ENCODE measurements around the gene CSMD2.

The CSMD2 gene

DNA sequence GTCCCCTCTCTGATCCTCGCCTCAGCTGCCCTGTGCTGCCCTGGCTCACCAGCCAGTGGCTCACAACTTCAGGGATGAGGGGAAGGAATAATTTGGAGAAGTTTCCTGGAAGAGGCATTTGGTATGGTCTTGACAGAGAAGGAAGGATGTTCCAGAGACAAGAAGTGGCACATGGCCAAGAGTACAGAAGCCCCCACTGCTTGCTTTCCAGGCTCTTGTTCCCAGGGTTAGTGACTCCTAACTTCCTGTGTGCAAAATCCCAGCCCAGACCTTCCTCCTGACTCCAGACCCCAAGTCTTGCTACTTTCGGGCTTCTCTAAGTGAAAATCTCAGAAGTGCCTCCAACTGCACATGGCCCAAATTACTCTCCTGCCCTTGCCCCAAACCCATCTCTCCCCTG lies 215.5 kb downstream of the CSMD2 start:
- DNase-seq, result no peak

DNA sequence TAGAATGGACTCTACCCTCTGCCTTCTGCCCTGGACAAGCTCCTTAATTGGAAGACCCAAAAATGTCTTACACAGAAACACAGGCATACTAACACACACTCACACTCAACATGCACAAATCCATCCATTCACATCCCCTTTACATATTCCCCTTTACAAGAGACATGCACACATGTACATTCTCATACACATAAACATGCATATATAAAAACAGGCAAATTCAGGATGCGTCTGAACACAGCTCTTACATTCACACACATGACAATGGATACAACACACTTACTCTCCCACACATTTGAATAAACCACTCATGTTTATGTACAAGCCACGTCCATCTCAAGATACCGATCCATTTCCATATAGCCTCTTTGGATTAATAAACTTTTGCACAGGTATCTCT lies 216.7 kb downstream of the CSMD2 start:
- no peak for DNase-seq

DNA sequence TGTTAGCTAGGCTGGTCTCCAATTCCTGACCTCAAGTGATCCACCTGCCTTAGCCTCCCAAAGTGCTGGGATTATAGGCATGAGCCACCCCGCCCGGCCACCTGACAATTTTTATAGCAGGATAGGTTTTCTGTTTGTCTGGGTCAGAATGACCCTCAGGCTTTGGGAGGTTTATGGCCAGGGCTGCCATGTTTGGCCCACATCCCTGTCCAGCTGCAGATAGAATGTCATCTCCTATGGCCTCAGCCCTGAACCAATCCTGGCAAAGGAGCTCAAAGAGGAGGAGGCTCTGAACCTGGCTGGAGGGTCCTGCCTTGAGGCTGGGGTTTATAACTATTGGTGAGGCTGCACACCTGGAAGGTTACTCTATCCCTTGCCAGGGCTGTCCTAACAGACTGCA lies 218.2 kb downstream of the CSMD2 start:
- no peak for DNase-seq

DNA sequence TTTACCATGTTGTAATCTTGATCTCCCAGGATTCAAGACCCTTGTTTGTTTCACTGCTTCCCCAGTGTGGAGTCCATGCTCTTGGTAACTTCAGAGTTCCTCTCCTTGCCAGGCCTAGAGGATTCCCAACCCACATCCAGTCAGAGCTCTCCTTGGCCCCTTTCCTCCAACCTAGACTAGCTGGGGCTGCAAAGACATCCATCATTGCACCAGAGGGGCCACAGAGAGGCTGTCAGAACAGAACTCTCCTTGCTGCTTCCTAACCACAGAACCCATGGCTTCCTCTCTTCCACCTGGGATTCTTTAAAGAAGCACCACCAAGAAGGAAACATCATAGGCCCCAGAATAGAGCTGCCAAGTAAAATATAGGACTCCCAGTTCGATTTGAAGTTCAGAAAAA lies 220.2 kb downstream of the CSMD2 start:
- no peak for DNase-seq

DNA sequence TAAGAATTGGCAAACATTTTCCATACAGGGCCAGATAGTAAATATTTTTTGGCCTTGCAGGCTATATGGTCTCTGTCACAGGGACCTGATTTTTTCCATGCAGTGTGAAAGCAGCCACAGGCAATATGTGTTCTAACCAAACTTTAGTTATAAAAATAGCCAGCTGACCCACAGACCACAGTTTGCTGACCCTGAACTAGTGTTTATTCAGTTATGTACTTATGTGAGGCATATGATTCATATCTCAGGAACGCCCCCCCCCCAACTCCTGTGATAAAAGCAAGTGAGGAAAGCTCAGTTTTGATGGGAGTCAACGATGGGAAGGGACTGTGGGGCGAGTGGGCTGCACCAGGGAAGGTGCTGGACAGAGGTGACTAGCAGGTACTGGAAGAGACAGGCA lies 221.1 kb downstream of the CSMD2 start:
- no peak for DNase-seq

DNA sequence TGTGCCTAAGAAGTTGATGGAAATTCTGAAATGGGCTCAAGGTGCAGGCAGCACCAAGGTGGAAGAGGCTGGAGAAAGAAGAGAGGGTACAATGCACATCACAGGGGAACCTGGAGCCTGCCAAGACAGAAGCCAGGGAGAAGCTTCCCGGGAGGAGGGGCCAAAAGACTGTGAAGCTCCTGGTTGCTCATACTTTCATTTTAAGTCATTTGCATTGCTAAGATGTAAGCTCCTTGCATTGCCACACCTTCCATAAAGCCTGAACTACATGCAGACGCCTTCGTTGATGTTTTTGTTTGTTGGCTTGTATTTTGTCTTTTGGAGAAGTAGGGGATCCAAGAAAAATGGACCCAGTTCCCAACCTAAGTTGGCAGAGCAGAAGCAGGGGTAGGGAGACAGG lies 232.2 kb downstream of the CSMD2 start:
- DNase-seq, result no peak

DNA sequence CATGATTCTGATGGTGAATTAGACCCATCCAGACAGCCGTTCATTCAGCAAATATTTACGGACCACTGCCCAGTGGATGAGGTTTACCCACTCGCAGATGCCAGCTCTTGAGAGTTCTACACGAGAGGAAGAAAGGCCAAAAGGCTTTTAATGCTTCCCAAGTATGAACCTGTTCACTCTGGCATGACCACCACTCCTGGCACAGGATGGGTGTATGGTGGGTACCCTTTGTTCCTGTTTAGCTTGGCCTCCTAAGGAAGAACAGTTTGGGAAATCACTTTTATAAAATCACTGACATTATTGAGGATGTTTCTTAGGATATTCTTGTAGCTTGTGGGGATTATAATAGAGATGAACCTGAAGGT lies 233.9 kb downstream of the CSMD2 start:
- no peak for DNase-seq

DNA sequence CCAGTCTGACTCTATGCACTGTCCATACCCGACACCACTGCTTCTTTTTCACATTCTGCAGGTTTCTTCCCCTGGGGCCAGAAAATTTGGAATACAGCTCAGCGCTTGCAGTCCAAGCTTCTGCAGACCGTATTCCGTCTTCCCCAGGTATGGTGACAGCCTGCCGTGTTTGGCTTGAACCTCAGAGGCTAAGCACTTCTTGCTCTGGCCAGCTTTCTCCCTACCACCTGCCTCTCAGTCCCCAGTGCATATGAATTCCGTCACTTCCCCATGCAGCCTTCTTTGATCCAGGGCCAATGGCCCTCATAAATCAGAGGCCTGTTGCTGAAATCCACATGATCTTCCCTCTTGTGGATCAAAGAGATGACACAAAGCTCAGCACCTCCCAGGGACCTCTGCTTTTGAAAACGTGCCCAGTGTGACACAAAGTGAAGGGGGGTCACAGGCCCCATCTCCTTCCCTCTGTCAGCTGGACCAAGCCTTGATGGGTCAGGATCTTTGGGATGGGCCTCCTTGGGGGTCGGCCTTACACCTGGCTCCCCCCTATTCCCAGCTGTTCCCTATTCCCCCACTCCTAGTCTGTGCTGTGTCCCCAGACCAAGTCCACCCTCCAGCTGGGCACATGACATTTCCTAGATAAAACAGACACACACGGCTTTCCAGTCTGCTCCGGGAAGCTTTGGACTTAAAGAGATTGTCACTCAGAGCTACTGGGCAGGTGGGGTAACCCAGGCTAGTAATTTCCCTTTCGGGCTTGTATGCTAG lies 234.5 kb downstream of the CSMD2 start:
- no peak for DNase-seq

DNA sequence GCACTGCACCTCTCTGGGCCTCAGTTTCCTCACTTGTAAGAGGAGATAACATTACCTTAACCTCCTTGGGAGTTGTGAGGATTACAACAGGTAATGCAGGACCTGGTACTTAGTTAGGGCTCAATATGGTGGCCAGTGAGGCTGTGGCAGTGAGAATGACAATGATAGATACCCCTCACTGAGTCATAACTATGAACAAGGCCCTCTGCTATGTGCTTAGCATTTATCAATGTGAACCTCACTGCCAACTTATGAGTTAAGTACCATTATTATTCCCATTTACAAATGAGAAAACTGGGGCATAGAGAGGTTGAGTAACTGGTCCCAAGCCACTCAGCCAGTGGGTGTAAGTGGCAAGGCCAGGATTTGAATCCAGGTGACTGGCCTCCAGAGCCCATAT lies 236.8 kb downstream of the CSMD2 start:
- no peak for DNase-seq

DNA sequence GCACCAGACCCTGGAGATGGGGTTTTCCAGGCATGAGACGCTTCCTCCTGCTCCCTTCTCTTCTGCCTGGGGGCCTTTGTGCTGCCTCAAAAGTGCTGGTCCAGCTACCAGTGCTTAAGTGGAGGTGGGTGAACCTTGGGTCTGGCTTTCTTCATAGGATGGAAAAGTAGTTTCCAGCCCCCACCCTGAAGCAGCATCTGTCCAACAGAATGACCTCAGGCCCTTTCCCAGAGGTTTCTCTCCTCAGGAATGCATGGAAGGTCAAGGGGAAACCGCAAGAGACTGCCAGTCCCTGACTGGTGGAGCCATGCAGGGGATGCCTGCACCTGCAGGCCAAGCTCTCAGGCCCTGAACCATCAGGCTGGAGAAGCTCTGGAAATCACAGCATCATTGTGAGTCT lies 237.3 kb downstream of the CSMD2 start:
- DNase-seq, result no peak

DNA sequence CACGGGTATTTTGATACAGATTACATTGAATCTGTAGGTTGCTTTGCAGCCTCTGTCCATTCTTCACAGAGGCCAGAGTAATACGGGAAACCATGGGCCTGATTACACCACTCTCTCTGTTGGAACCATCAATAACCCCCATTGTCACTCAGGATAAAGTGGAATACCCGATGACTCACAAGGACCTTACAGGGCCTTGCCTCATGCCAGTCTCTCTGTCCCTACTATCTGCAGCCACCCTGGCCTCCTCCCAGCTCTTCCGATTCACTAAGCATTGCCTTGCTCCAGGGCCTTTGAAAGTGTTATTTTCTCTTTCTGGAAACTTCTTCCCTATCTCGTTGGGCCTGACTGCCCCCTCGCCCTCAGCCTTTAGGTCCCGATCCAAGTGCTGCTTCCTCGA lies 239.4 kb downstream of the CSMD2 start:
- DNase-seq, result no peak

DNA sequence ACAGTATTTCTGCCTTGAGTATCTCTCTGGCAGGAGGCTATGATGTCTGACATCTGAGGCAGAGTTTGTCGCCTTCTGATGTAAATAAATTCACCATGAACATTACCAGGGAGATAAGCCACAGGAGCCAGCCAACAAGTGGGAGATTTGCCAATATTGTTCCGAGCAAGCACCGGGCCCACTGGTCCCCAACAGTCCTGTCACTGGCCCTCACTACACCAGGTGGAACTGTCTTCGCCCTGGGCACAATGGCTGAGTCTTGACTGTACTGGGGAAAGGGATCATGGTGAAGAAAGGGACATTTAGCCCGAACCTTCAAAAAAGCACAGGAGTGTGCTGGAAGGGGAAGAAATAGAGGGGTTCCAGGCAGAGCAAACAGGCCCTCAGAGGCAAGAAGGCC lies 243.7 kb downstream of the CSMD2 start:
- no peak for DNase-seq

DNA sequence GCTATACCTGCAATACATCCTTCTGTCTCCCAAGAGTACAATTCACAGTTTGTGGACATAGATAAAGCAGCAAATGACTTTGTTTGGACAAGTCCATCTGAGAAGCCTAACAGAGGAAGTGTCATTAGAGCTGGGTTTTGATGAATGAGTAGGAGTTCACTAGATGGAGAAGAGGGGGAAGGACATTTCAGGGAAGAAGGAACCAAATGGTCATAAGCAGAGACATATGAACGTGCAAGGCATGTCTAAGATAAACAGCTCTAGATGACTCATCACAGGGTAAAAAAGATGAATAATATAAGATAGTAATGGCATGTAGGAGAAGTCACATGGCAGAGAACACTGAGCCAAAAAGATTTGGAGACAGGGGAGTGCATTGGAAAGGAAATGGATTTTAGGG lies 246.7 kb downstream of the CSMD2 start:
- no peak for DNase-seq

DNA sequence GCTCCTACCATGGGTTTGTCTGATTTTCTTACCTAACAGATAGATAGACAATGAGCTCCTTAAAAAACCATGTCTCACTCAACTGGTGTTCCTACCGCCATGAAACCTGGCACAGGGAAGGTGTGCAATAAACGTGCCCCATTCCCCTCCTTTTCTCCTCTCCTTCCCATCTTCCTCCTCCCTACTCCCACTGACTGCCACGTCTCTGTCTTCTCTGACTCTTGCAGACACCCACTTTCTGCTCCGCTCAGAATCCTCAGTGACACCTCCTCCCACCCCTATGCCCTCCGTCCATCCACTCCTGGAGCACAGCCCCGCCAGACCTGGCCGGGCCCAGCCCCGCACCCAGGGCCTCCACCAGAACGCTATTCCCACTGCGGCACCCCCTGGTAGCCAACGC lies 248.2 kb downstream of the CSMD2 start:
- DNase-seq, result no peak

DNA sequence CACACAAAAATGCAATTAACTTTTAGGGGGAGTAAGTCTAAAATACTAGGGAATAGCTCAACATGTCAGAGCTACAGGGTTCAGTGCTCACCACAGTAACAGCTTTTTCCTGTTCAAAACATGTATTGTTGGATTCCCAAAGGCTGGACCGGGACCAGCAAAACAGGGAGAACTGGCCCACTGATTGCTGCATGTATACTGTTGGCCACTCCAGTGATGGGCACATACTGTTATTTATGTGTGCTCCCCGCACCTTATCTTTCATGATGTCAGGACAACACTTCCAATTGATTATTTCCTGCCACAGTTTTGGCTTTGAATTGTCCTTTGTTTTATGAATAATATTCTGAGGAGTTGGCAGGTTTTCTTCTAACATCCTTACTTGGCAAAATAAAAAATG lies 250.5 kb downstream of the CSMD2 start:
- no peak for DNase-seq

DNA sequence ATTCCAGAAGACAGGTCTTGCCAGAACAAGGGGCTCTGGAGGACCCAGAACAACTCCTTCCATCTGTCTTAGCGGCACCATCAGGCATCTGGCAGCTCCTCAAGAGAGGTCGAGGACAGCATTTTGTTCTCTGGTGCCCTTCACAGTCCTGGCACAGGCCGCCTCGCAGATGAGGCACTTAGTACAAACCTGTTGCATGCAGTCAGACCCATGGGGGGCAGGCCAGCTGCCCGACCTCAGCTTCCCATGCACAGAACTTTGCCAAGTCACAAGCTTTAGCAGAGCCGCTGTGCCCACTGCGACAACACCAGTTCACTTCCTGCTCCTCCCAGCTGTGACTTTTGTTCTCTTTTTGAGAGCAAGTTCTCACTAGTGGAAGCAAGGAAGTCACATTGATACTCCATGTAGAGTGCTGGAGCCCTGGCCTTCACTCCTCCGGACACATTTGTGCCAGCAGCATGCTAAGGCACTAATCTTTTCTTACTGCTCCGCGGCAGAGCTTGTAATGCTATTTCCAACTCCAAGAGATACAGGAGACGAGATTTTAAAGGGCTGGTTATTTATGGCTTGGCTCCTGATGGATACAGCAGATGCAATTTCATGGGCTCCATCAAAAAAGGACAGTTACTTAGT lies 256.6 kb downstream of the CSMD2 start:
- DNase-seq, result no peak

DNA sequence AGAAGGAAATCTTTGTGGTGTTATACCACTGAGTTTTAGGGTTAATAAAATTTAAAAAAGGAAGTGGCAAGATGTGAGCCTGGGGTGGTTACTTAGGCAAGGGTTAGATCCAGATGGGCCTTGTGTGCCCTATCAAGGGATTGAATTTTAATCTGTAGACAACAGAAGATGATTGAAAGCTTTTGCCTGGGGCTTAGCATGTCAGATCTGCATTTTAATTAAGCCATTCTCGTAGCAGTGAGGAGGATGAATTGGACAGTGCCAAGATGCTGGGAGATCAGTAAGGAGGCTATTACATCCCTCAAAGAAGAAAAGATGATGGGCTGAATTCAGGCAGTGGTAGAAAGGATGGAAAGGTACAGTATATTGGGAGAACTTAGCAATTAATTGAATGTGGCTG lies 258.9 kb downstream of the CSMD2 start:
- no peak for DNase-seq

DNA sequence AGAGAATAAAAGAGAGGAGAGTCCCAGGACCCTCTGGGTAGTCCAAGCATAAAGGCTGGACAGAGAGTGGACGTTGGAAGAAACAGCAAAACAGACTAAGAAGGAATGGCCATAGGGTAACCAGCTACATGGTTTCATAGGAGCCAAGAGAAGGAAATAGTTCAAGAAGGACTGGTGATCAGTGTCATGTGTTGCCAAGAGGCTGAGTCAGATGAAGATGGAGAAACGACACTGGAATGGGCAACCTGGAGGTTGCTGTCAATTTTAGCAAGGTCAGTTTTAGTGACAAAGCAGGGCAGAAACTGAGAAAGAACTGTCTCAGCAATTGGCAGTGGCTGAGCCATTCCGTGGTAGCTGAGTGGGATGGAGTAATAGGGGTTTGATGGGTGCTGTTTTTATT lies 259.8 kb downstream of the CSMD2 start:
- no peak for DNase-seq

DNA sequence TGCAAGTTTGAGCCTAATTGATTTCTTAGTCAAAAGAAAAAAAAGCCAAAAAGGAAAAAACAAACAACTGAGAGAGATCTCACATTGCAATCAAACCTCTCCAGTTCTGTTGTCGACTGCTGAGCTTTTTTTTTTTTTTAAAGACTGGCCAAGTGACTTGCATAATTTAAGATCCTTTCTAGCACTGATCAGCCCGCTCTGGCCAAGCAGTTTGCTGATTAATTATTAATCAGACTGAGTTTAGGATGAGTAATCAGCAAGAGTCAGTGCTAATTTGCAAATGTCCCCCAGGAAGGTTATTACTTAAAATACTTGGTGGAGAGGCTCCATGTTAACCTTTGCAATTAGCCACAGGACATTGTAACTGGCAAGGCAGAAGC lies 261.8 kb downstream of the CSMD2 start:
- no peak for DNase-seq

DNA sequence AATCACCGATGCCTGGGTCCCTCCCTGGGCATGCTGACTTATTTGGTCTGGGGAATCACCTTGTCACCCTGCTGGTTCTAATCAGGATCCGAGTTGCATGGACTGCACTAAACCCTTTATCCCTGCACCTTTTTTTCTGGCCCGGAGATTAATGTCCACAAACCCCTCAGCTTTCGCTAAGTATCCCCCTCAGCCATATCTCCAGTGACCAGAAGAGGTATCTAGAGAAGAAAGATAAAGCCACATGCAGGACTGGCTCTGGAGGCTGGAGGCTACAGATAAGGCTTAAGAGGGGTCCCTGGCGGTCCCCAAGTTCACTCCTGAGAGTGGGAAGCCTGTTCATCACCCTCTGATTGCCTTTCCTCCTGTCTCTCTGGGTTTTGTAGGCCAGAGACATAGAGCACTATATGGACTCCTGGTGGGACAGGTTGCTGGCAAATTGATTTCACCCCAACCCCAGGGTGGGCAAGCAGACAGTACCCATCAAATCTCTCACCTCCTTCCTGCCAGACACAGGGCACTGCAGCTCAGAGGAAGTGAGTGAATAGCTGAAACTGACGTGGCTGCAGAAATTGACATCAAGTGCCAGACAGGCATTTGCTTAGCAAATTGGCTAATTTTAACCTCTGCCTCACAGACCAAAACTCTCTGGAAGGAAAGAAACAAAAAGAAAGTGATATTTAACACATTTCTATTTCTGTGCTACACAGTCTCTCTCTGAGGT lies 262.4 kb downstream of the CSMD2 start:
- no peak for DNase-seq

DNA sequence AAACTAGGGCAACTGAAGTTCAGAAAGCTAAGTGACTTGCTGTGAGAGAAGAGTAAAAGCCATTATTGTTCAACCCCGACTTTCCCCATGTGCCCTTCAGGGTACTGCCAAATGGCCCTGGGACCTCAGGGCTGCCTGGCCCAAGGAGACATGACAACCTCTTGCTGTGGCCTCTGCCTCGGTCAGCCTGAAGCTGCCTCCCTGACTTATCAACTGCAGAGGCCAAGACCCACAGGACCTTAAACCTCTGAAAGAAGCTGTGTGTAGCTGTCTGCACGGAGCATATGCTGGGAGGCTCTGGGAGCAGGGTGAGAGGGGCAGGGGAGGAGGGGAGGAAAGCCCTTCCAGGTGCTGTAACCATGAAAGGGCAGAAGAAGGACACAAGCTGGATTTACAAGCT lies 265.3 kb downstream of the CSMD2 start:
- no peak for DNase-seq

DNA sequence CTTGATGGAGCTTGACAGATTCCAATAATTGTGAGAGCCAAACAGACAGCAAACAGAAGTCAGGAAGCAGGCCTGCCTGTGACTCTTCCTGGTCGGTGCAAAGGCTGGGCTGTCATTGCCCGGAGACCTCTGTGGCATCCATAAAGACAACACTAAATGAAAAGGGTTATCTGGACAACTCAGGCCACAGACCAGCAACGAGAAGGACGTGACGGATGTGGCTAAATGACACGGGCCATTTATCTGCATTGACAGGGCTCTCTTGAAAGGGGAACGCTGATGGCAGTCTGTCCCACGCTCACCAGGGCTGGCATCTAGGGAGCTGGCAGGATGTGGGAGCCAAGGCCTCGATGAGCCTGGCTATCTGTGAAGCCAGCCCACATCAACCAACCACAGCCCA lies 266.1 kb downstream of the CSMD2 start:
- DNase-seq, result no peak

DNA sequence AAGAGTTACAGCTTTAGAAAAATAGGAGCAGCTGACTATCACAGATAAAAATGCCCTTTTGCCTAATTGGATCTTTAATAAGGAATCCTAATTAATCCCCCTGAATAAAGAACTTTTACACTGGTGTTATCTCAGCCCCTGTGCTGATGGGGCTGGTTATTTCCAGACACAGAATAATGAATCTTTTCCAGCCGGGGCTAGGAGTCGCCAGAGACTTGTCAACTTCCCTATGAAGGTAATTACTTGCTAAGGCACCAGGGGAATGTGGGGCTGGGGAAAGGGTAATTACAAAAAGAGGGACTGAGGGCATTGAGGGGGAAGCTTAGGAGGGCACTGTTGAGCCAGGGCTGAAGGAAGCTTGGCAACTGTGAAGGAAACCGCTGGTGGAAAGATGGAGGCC lies 266.6 kb downstream of the CSMD2 start:
- no peak for DNase-seq

DNA sequence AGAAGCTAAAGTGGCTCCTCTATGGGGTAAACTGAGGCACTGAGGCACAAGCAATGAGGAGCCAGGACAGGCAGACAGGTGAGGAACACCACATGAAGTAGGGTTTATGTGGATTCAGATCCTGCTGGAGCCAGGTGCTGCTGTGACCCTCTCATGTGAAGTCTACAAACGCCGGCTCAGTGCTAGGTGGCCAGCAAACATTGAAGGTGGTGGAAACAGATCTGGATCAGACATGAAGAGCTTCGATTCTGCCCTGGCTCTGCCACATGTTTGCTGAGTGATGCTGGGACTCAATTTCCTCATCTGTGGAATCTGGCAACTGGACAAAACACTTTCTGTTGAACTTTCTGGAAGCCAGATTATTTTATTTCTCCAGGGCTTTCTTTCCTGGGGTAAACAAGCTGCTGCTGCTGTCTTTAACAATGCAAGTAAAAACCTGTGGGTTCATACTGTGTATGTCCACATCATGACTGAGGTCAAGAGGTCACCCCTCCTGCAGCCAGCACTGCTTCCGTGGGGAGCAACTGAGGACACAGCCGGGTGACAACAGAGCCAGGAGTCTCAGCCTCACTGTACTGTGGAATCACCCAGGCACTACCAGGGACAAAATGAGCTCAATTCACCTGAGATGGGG lies 267.8 kb downstream of the CSMD2 start:
- no peak for DNase-seq
